Measurements from ENCODE around the gene EFCC1.

Gene EFCC1

DNA sequence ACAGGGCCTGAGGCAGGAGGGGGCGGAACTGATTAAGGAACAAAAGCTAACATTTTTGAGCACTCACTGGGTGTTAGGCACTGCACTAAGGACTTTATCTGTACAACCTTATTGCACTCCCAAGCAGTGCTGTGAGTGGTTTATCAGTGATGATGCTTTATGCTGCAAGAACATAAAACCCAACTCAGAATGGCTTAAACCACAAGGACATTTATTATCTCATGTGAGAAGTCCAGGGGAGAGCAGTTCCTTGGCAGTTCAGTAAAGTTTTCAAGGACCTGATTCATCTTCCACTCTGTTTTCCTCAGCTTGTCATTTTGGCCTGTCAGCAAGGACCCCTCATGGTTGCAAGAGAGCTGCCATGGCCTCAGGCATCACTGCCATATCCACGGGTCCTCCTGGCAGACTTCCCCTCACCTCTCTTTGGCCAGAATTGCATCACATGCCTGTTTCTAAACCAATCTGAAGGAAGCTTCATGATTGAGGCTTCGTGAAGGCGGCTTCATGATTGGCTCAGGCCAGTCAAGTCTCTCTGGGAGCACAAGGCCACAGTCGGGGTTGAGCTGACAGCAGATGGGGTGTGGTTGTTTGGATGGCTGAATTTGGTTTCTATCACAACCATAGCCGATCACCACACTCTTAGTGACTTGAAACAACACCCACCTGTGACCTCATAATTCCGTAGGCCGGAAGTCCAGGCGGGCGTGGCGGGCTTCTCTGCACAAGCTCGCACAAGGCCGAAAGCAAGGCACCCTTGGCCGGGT, 15.8 kb downstream of the EFCC1 start:
- no peak overlapping the region for H3K18ac ChIP-seq (ENCODE audit: low read length)
- no peak overlapping the region for H3K4me3 ChIP-seq (ENCODE audit: low read depth, low read length)
- H3K79me1 ChIP-seq (ENCODE audit: low read length) = no peaks in the 10 kb centered on the region

DNA sequence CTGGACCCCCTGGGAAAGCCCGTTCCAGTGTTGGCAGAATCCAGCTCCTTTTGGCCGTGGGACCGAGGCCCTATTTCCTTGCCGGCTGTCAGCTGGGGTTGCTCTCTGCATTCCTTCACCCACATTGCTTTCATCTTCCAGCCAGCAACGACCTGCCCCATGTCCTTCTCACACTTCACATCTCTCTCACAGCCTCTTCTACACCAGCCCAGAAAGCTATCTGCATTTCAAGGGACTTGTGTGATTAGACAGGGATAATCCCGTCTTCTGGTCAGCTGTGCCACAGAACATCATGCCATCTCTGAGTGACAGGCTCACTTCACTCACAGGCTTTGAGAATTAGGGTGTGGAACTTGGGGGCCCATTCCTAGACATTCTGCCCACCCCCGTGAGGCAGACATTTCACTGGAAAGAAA, 16.4 kb downstream of the EFCC1 start:
- Histone ChIP-seq H4K12ac (ENCODE audit: low read depth, low read length) (no peak overlapping the region), H3K36me3 (ENCODE audit: control insufficient read depth in 1 of 2, insufficient read depth in 2 of 2, low read length in 2 of 2) (no peaks in the 10 kb centered on the region), H3K4ac (ENCODE audit: low read depth, low read length) (no peak overlapping the region), H4K91ac (ENCODE audit: low read depth, low read length) (no peak overlapping the region), H3K14ac (ENCODE audit: low read length) (no peak overlapping the region), H3K27me3 (ENCODE audit: insufficient read depth, low read length) (no peaks in the 10 kb centered on the region), H2AFZ (ENCODE audit: insufficient read depth, low read length, poor library complexity) (no peak overlapping the region), H3K9me3 (ENCODE audit: insufficient read depth, low read depth, low read length) (no peaks in the 10 kb centered on the region), H3K18ac (ENCODE audit: low read length) (no peak overlapping the region), H3K79me2 (ENCODE audit: control insufficient read depth, insufficient read depth, low read length, poor library complexity) (no peaks in the 10 kb centered on the region), H3K79me1 (ENCODE audit: low read length) (no peaks in the 10 kb centered on the region), H3K9ac (ENCODE audit: low read length) (no peak overlapping the region), H3K27ac (ENCODE audit: low read depth, low read length) (no peak overlapping the region), H4K8ac (ENCODE audit: low read depth, low read length) (no peak overlapping the region), H3K4me3 (ENCODE audit: low read depth, low read length) (no peak overlapping the region), H2AK5ac (ENCODE audit: low read length) (no peak overlapping the region), H2BK12ac (ENCODE audit: low read length) (no peak overlapping the region), H2BK120ac (ENCODE audit: insufficient read depth, low read length, poor library complexity) (no peak overlapping the region), H3K4me1 (ENCODE audit: control insufficient read depth in 1 of 2, insufficient read depth in 2 of 2, low read length in 2 of 2) (peaks cover 0 to 5% of the 10 kb centered on the region in 2 experiments), H3K23ac (ENCODE audit: low read length) (no peak overlapping the region), H3K4me2 (ENCODE audit: low read length) (no peak overlapping the region), H2BK5ac (ENCODE audit: low read depth, low read length, poor library complexity) (no peak overlapping the region)
- no peak for DNase-seq
- WGBS (ENCODE audit: extremely low coverage, insufficient coverage, insufficient read length) = no CpG with 5 or more reads among the region's 7 CpGs

More for the DNA sequence above, 15.8 kb downstream of the EFCC1 start:
- no peak for DNase-seq
- no peak overlapping the region for H2BK120ac ChIP-seq (ENCODE audit: insufficient read depth, low read length, poor library complexity)
- no peaks in the 10 kb centered on the region for H3K9me3 ChIP-seq (ENCODE audit: insufficient read depth, low read depth, low read length)
- no peak overlapping the region for H2AFZ ChIP-seq (ENCODE audit: insufficient read depth, low read length, poor library complexity)
- no peak overlapping the region for H2AK5ac ChIP-seq (ENCODE audit: low read length)
- H3K27me3 ChIP-seq (ENCODE audit: insufficient read depth, low read length) = no peaks in the 10 kb centered on the region
- no CpG with 5 or more reads among the region's 14 CpGs for WGBS (ENCODE audit: extremely low coverage, insufficient coverage, insufficient read length)
- no peak overlapping the region for H4K12ac ChIP-seq (ENCODE audit: low read depth, low read length)
- no peak overlapping the region for H3K4ac ChIP-seq (ENCODE audit: low read depth, low read length)
- H3K4me2 ChIP-seq (ENCODE audit: low read length) = no peak overlapping the region
- no peak overlapping the region for H3K27ac ChIP-seq (ENCODE audit: low read depth, low read length)
- H2BK12ac ChIP-seq (ENCODE audit: low read length) = no peak overlapping the region
- no peaks in the 10 kb centered on the region for H3K36me3 ChIP-seq (ENCODE audit: control insufficient read depth in 1 of 2, insufficient read depth in 2 of 2, low read length in 2 of 2)
- H4K8ac ChIP-seq (ENCODE audit: low read depth, low read length) = no peak overlapping the region
- H4K91ac ChIP-seq (ENCODE audit: low read depth, low read length) = no peak overlapping the region
- no peaks in the 10 kb centered on the region for H3K79me2 ChIP-seq (ENCODE audit: control insufficient read depth, insufficient read depth, low read length, poor library complexity)
- no peak overlapping the region for H3K23ac ChIP-seq (ENCODE audit: low read length)
- no peak overlapping the region for H2BK5ac ChIP-seq (ENCODE audit: low read depth, low read length, poor library complexity)
- peaks cover 0 to 6% of the 10 kb centered on the region in 2 experiments for H3K4me1 ChIP-seq (ENCODE audit: control insufficient read depth in 1 of 2, insufficient read depth in 2 of 2, low read length in 2 of 2)
- H3K9ac ChIP-seq (ENCODE audit: low read length) = no peak overlapping the region
- no peak overlapping the region for H3K14ac ChIP-seq (ENCODE audit: low read length)

DNA sequence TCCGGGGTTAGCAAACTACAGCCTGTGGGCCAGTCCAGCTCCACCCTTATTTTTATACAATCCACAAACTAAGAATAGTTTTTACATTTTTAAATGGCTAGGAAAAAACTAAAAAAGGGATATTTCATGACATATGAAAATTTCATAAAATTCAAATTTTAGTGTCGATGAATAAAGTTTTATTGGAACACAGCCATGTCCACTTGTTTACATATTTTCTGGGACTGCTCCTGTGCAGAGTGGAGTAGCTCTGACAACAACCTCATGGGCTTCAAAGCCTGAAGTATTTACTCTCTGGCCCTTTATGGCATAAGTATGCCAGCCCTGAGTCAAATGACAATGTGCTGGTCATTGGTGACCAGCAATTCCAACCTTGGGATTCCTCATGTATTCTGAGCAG, 17.2 kb downstream of the EFCC1 start:
- no CpG with 5 or more reads among the region's 2 CpGs for WGBS (ENCODE audit: extremely low coverage, insufficient coverage, insufficient read length)
- no peak overlapping the region for H3K27ac ChIP-seq (ENCODE audit: low read depth, low read length)

DNA sequence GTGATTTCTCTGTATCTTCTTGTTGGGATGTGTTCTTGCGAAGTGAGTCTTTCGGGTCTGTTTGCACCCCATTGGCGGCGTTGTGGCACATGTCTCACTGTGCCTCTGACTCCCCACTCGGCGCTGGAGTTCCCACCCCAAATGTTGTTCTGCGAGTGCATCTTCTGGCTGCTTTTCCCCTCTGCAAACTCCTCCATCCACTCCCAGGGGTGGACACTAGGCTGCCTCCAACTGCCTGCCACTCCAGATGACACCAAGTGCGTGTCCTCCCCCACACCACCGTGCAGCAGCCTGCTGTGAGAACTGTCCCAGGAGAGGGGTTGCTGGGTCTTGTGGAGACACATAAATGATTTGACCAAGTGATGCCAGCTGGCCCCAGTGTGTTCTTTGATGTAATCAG, 17.6 kb downstream of the EFCC1 start:
- no peak overlapping the region for H2AK5ac ChIP-seq (ENCODE audit: low read length)
- no peak overlapping the region for H2BK12ac ChIP-seq (ENCODE audit: low read length)
- no peak overlapping the region for H3K18ac ChIP-seq (ENCODE audit: low read length)
- H2BK5ac ChIP-seq (ENCODE audit: low read depth, low read length, poor library complexity) = no peak overlapping the region
- no peak overlapping the region for H2BK120ac ChIP-seq (ENCODE audit: insufficient read depth, low read length, poor library complexity)
- no peak overlapping the region for H3K9ac ChIP-seq (ENCODE audit: low read length)
- H3K14ac ChIP-seq (ENCODE audit: low read length) = no peak overlapping the region
- H3K36me3 ChIP-seq (ENCODE audit: control insufficient read depth in 1 of 2, insufficient read depth in 2 of 2, low read length in 2 of 2) = no peaks in the 10 kb centered on the region
- no peak overlapping the region for H3K4ac ChIP-seq (ENCODE audit: low read depth, low read length)
- H3K9me3 ChIP-seq (ENCODE audit: insufficient read depth, low read depth, low read length) = no peaks in the 10 kb centered on the region
- H2AFZ ChIP-seq (ENCODE audit: insufficient read depth, low read length, poor library complexity) = no peak overlapping the region
- H3K4me1 ChIP-seq (ENCODE audit: control insufficient read depth in 1 of 2, insufficient read depth in 2 of 2, low read length in 2 of 2) = peaks cover 0 to 5% of the 10 kb centered on the region in 2 experiments
- no peak overlapping the region for H4K8ac ChIP-seq (ENCODE audit: low read depth, low read length)
- no peak overlapping the region for H3K23ac ChIP-seq (ENCODE audit: low read length)
- H3K4me2 ChIP-seq (ENCODE audit: low read length) = no peak overlapping the region
- DNase-seq = no peak
- H3K79me2 ChIP-seq (ENCODE audit: control insufficient read depth, insufficient read depth, low read length, poor library complexity) = no peaks in the 10 kb centered on the region
- no peak overlapping the region for H4K12ac ChIP-seq (ENCODE audit: low read depth, low read length)
- WGBS (ENCODE audit: extremely low coverage, insufficient coverage, insufficient read length) = no CpG with 5 or more reads among the region's 9 CpGs
- H3K27ac ChIP-seq (ENCODE audit: low read depth, low read length) = no peak overlapping the region
- no peaks in the 10 kb centered on the region for H3K79me1 ChIP-seq (ENCODE audit: low read length)
- H4K91ac ChIP-seq (ENCODE audit: low read depth, low read length) = no peak overlapping the region
- no peak overlapping the region for H3K4me3 ChIP-seq (ENCODE audit: low read depth, low read length)
- no peaks in the 10 kb centered on the region for H3K27me3 ChIP-seq (ENCODE audit: insufficient read depth, low read length)

More for the DNA sequence above, 17.2 kb downstream of the EFCC1 start:
- no peak overlapping the region for H2BK12ac ChIP-seq (ENCODE audit: low read length)
- no peak overlapping the region for H2AFZ ChIP-seq (ENCODE audit: insufficient read depth, low read length, poor library complexity)
- no peak overlapping the region for H3K4ac ChIP-seq (ENCODE audit: low read depth, low read length)
- no peak overlapping the region for H3K4me3 ChIP-seq (ENCODE audit: low read depth, low read length)
- peaks cover 0 to 5% of the 10 kb centered on the region in 2 experiments for H3K4me1 ChIP-seq (ENCODE audit: control insufficient read depth in 1 of 2, insufficient read depth in 2 of 2, low read length in 2 of 2)
- H3K9me3 ChIP-seq (ENCODE audit: insufficient read depth, low read depth, low read length) = no peaks in the 10 kb centered on the region
- H4K91ac ChIP-seq (ENCODE audit: low read depth, low read length) = no peak overlapping the region
- no peaks in the 10 kb centered on the region for H3K36me3 ChIP-seq (ENCODE audit: control insufficient read depth in 1 of 2, insufficient read depth in 2 of 2, low read length in 2 of 2)
- no peak overlapping the region for H3K18ac ChIP-seq (ENCODE audit: low read length)
- H3K27me3 ChIP-seq (ENCODE audit: insufficient read depth, low read length) = no peaks in the 10 kb centered on the region
- H2BK120ac ChIP-seq (ENCODE audit: insufficient read depth, low read length, poor library complexity) = no peak overlapping the region
- H3K9ac ChIP-seq (ENCODE audit: low read length) = no peak overlapping the region
- H2BK5ac ChIP-seq (ENCODE audit: low read depth, low read length, poor library complexity) = no peak overlapping the region
- no peaks in the 10 kb centered on the region for H3K79me2 ChIP-seq (ENCODE audit: control insufficient read depth, insufficient read depth, low read length, poor library complexity)
- no peak overlapping the region for H3K23ac ChIP-seq (ENCODE audit: low read length)
- H4K8ac ChIP-seq (ENCODE audit: low read depth, low read length) = no peak overlapping the region
- no peak overlapping the region for H3K4me2 ChIP-seq (ENCODE audit: low read length)
- H3K14ac ChIP-seq (ENCODE audit: low read length) = no peak overlapping the region
- H3K79me1 ChIP-seq (ENCODE audit: low read length) = no peaks in the 10 kb centered on the region
- DNase-seq = no peak
- no peak overlapping the region for H2AK5ac ChIP-seq (ENCODE audit: low read length)
- H4K12ac ChIP-seq (ENCODE audit: low read depth, low read length) = no peak overlapping the region

All from trophoblast cell (in vitro differentiated cells and primary cell).